Epithelial cell of proximal tubule (primary cell): ENCODE data around the gene UST. TPM values are rescaled to one million over a fixed set of nuclear protein-coding genes. Genes with fewer than 3 reads are reported as not detected.
A peak's percentile ranks its signal among the peaks of the same experiment; 100 is the strongest.

Experiments
- DNase-seq: peaks from one replicate; pipeline ENCODE4 v3.0.0-alpha.2; 2011; ENCODE audit warnings: low read depth
- H3K4me3 ChIP-seq: 2 replicates; pipeline ENCODE4 v1.5.1; 2011; ENCODE audit warnings: low read depth, mild to moderate bottlenecking, low read length
- total RNA-seq: library from RNA; depleted of rRNA; stranded (reverse); fragments of >200 nt; gene quantifications from 2 replicates; pipeline ENCODE4 v1.2.3, GENCODE V29; 2015
- TF ChIP-seq, protein P1 (sequence below): conservative IDR thresholded peaks from 2 replicates; pipeline ENCODE4 v1.5.1; 2012; ENCODE audit warnings: low read depth, mild to moderate bottlenecking, low read length

The UST gene
- total RNA-seq, 1 donor from 2014 or later: 1.1 TPM

DNA sequence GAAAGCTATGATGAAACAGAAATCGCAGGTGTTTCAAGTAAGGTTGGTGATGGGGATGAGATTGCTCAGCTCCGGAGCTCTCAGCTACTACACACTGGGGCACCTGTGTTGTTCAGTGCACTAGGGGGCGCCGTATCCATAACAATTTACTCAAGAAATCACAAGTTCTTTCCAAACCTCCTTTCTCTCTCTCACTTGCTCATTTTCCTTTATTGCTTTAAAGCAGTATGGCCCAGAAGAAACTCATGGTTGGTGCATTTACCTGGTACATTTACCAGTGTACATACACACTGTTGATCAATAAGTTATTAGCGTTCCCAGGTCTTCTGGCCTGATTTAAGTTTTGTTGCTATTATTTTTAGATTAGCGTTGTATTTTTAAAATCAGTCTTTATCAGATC, 335.5 kb downstream of the UST start:
- DNase-seq: no peak
- no peak overlapping the region for H3K4me3 ChIP-seq
- TF ChIP-seq, protein P1, sequence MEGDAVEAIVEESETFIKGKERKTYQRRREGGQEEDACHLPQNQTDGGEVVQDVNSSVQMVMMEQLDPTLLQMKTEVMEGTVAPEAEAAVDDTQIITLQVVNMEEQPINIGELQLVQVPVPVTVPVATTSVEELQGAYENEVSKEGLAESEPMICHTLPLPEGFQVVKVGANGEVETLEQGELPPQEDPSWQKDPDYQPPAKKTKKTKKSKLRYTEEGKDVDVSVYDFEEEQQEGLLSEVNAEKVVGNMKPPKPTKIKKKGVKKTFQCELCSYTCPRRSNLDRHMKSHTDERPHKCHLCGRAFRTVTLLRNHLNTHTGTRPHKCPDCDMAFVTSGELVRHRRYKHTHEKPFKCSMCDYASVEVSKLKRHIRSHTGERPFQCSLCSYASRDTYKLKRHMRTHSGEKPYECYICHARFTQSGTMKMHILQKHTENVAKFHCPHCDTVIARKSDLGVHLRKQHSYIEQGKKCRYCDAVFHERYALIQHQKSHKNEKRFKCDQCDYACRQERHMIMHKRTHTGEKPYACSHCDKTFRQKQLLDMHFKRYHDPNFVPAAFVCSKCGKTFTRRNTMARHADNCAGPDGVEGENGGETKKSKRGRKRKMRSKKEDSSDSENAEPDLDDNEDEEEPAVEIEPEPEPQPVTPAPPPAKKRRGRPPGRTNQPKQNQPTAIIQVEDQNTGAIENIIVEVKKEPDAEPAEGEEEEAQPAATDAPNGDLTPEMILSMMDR: peak; percentile 81

DNA sequence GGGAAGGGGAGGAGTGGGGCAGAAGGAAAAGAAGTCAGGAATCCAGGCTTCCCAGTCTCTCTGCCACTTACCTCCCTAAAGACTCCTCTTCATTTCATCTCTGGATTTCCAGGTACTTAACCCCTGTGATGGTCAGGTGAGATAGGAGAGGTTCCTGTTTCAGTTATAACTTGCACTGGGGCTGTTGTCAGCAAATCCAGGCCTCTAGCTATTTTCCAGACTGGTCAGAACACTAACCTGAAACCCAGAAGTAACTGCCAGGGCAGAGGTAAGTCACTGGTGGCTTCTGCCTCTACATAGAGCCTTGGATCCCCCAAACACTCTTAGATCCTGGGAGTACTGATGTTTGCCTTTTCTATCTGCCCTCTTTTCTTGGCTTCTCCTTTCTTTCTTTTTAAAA, 337.2 kb downstream of the UST start:
- no peak for DNase-seq
- TF ChIP-seq, protein P1: no peak
- H3K4me3 ChIP-seq: no peak overlapping the region

DNA sequence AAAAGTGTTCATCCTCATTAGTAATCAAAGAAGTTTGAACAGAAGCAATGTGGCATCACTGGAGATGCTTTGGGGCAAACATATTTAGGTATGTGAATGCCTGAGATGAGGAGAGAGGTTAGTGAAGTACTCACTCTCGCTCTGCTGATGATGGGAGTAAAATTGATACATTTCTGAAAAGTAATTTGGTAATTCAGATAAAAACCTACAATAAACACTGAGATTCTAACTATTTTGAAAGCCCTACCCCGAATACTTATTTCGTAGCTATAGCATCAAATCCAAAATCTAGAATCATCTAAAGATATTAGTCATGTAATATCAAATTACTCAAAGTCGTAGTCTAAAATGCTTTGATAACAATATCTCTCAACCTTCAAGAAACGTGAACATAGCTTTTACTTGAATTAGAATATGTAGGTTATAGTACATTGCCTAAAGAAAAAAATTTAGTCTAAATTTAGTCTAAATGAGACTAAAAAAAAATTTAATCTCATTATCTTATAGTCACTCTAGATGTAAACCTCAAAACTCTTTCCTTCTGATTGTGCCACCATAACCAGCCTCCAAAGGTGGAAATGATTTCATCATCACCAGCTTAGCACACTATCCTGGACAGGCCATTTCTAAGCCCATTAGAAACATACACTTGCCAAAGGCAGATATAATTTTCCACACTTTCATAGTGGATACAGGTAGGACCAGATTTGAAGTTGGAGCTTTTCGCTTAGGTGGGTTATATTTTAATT, 338.2 kb downstream of the UST start:
- TF ChIP-seq, protein P1: no peak
- no peak for DNase-seq

DNA sequence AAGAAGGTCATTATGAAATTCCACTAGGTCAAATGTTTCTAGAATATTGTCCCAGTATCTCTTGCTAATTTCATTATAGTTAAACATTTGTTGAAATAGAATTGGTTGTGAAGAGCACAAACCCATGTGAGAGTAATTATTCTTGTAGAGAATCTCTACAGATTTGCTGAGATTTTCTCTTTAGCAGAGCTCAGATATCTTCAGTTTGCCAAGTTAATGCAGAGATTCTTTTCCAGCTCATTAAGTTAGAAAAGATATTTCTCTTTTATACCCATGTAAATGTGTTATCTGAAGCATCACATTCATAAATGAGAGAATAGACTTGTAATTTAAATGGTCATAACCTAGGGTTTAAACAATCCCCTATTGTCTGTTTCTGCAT, 338.7 kb downstream of the UST start:
- no peak for DNase-seq
- no peak overlapping the region for H3K4me3 ChIP-seq
- TF ChIP-seq, protein P1: no peak

More for the DNA sequence above, 338.2 kb downstream of the UST start:
- H3K4me3 ChIP-seq: no peak overlapping the region

DNA sequence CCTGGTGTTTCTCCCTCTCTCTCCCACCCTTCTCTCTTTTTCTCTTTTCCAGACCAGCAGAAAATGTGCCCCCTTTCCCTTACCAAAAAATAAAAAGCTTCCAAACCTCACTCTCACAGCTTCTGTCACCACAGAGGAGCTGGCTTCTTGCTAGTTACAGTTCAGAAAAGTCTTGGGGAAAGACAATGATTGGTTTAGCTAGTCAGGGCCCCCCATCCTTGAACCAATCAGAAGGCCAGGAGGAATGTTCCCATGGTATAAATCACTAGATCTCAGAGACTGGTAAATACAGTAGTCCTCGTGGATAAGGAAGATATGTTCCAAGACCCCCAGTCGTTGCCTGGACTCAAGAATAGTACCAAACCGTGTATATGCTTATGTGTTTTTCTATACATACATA, 339.5 kb downstream of the UST start:
- no peak for DNase-seq
- no peak overlapping the region for H3K4me3 ChIP-seq
- TF ChIP-seq, protein P1: no peak

DNA sequence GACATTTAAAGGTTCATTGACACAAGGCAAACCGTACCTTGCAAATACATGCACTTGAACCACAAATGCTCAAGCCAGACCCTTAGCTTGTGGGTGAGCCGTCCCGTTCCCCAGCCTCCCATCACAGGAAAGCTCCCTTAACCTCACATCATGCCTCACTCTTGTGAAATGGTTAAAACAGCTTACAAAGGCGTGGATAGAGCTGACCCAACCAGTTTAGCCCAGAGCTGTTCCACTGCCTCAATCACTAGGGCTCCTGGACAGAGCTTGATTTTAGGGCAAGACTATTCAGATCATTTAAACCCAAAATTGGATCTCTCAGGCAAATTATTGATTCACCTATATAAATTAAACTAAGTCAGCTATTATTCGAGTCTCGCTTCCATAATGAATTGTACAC, 341.1 kb downstream of the UST start:
- TF ChIP-seq, protein P1: no peak
- no peak overlapping the region for H3K4me3 ChIP-seq
- DNase-seq: no peak

DNA sequence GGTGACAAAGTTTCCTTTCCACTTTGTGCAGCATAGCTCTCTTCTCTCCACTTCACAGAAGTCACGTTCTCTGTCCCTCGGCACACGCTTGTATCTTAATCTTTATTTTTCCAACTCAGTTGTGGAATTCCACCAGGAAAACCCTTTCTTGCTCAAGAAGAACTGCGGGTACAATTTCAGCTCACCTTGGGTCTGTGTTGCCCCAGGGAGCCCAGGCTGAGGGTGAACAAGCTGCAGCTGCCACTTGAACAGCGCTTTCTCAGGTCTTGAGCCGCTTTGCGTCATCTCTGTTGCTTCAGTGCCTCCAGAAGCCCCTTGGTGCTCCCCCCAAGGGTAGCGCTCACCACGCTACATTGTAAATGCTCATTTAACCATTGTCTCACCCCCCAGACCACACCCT, 341.5 kb downstream of the UST start:
- no peak overlapping the region for H3K4me3 ChIP-seq
- DNase-seq: no peak
- TF ChIP-seq, protein P1: no peak
